Uterus (tissue), 4 donors: ENCODE measurements around the gene LUC7L2. TPM values are rescaled to one million over a fixed set of nuclear protein-coding genes. Genes with fewer than 3 reads are reported as not detected.

Experiments
- DNase-seq, 2 donors: peaks; one replicate each; pipeline ENCODE4 v3.0.0-alpha.2; 2019 to 2020
- H3K27ac ChIP-seq, 2 donors: fragments of 200-600 bp; sonication (generic); 1 replicate in 1 of 2; 2 replicates in 1 of 2; pipeline ENCODE4 v1.5.1; 2016 to 2018
- H3K27me3 ChIP-seq, 2 donors: fragments of 200-600 bp; sonication (generic); one replicate each; pipeline ENCODE4 v1.5.1; 2018 to 2019; ENCODE audit warnings: control low read depth in 1 of 2
- H3K36me3 ChIP-seq, 2 donors: fragments of 200-600 bp; sonication (generic); one replicate each; pipeline ENCODE4 v1.5.1; 2019; ENCODE audit warnings: control low read depth in 1 of 2
- H3K4me1 ChIP-seq, 2 donors: fragments of 200-600 bp; sonication (generic); one replicate each; pipeline ENCODE4 v1.5.1; 2018 to 2019; ENCODE audit warnings: control low read depth in 1 of 2
- H3K4me3 ChIP-seq, 2 donors: fragments of 200-600 bp; sonication (generic); 1 replicate in 1 of 2; 2 replicates in 1 of 2; pipeline ENCODE4 v1.5.1; 2018 to 2019; ENCODE audit warnings: mild to moderate bottlenecking in 1 of 2
- H3K9me3 ChIP-seq, 2 donors: fragments of 200-600 bp; sonication (generic); one replicate each; pipeline ENCODE4 v1.5.1; 2019; ENCODE audit warnings: control low read depth in 1 of 2
- POLR2A ChIP-seq, 2 donors: fragments of 450-650 bp; IDR thresholded peaks; one replicate each; pipeline ENCODE4 v1.6.1; 2016; ENCODE audit warnings: antibody characterized with exemption in 2 of 2, mild to moderate bottlenecking in 1 of 2, moderate library complexity in 1 of 2
- intact Hi-C: fragments of 100-400 bp; cut with DNase I; formaldehyde crosslinking; loops from one replicate; pipeline ENCODE4 v1.15.1; 2023; ENCODE audit warnings: low total_unique reads
- small RNA-seq: library from RNA; depleted of rRNA; stranded (forward); fragments of <200 nt; gene quantifications from one replicate; pipeline ENCODE3, GENCODE V24; 2016
- total RNA-seq, 4 donors: library from RNA; depleted of rRNA in 3 of 4; stranded (reverse); fragments of >200 nt in 3 of 4; gene quantifications; one replicate each; pipeline versions ENCODE4 v1.1.0 to v1.2.4, GENCODE V29; 2014 to 2023
- TF ChIP-seq, protein P1 (sequence below), 4 experiments: fragments of 200-600 bp in 2 of 4; fragments of 450-650 bp in 2 of 4; sonication (generic) in 2 of 4; IDR thresholded peaks; one replicate each; pipeline ENCODE4 v1.5.1; 2016 to 2019; ENCODE audit warnings: antibody characterized with exemption in 4 of 4, mild to moderate bottlenecking in 2 of 4, moderate library complexity in 1 of 4
- donor health status: DM: yes; HTN: yes; CAD: no.

Gene LUC7L2
- total RNA-seq, 4 donors from 2014 or later = 37.4 to 142 (median 72.6) TPM

DNA sequence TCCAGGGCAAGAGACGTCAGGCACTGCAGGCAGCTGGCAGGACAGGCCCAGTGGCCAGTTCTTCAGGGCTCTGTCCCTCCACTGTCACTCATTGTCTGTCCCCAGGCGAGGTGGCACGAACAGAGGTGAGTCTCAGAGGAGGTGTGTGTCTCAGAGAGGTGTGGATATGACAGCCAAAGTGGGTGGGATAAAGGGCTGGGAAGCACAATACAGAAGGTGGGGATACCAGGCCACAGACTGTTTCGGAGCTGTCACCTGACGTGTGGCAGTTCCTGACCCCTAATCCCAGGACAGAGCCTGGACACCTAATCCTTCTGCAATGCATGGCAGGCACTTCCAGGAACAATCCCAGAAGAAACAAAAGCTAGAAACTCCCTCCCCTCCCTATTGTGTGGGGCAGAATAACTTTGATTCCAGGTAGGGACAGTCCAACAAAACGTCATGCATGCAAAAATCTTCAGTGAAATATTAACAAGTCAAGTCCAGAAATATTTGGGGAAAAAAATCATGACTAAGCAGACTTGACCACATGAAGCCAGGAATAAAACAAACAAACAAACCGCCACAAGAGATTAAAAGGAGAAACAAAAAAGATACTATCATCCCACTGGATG lies 112.2 kb downstream of the LUC7L2 start:
- H3K4me1 ChIP-seq = no peaks in the 10 kb centered on the region
- DNase-seq = no peak
- no peak overlapping the region for H3K27ac ChIP-seq
- H3K27me3 ChIP-seq = no peaks in the 10 kb centered on the region
- no peaks in the 10 kb centered on the region for H3K36me3 ChIP-seq
- no peak overlapping the region for H3K4me3 ChIP-seq
- intact Hi-C loops = no loop called here
- no peaks in the 10 kb centered on the region for H3K9me3 ChIP-seq
- TF ChIP-seq, protein P1, sequence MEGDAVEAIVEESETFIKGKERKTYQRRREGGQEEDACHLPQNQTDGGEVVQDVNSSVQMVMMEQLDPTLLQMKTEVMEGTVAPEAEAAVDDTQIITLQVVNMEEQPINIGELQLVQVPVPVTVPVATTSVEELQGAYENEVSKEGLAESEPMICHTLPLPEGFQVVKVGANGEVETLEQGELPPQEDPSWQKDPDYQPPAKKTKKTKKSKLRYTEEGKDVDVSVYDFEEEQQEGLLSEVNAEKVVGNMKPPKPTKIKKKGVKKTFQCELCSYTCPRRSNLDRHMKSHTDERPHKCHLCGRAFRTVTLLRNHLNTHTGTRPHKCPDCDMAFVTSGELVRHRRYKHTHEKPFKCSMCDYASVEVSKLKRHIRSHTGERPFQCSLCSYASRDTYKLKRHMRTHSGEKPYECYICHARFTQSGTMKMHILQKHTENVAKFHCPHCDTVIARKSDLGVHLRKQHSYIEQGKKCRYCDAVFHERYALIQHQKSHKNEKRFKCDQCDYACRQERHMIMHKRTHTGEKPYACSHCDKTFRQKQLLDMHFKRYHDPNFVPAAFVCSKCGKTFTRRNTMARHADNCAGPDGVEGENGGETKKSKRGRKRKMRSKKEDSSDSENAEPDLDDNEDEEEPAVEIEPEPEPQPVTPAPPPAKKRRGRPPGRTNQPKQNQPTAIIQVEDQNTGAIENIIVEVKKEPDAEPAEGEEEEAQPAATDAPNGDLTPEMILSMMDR (IDR thresholded peaks at IDR 0.05) = no peak
- no peak for TF ChIP-seq POLR2A (IDR thresholded peaks at IDR 0.05)

Small RNA genes within 50 kb of the gene (small RNA-seq; reads per million reads assigned to genes)
- not detected for gene RNU6-206P
- gene RNU6-911P = not detected

Other genes starting within 250 kb of the LUC7L2 start
- gene UBN2, start 128.7 kb upstream of the LUC7L2 start, total RNA-seq = 10 to 100 TPM in 3 of 4 donors, 1 to 10 TPM in 1; 3.6 to 40.5 (median 17.5) TPM
- 10 to 100 TPM in 2 of 4 donors, 1 to 10 TPM in 2; 4.1 to 17.9 (median 8.6) TPM for gene FMC1, start 18.6 kb upstream of the LUC7L2 start, total RNA-seq
- gene KLRG2, start 123.8 kb downstream of the LUC7L2 start, total RNA-seq = under 1 TPM in 1 of 4 donors, not detected in 3; 0.14 TPM
- under 1 TPM in 3 of 4 donors, not detected in 1; 0.21 to 0.43 (median 0.26) TPM for gene CLEC2L, start 163.8 kb downstream of the LUC7L2 start, total RNA-seq